Stromal cell of bone marrow (primary cell): ENCODE measurements around the gene NMNAT2.
"Not testable (repeated sequence)": the region's sequence is repeated elsewhere in the genome, so short reads cannot be mapped to it uniquely, and the experiment has no call there.

Experiments
- DNase-seq: peaks from one replicate; pipeline ENCODE4 v3.0.0-alpha.2; 2012; ENCODE audit warnings: low read depth

Gene NMNAT2

DNA sequence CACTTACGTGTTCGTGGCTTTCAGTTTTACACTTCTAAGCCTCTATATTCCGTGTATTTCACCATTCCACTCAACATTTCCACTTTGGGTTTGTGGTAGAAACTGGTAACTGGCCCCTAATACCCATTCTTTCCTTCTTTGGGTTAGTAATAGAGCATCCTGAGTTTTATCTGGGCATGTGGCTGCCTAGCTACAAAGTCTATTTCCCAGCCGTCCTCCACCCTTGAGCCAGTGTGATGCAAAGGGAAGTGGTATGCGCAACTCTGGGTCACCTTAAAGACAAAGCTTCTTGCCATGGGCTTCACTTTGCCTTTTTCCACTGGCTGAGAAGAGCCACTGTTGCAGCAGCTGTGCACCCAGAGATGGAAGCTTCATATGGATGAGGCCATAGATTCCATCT lies 158.3 kb downstream of the NMNAT2 start:
- DNase-seq = no peak

GRCh38 chr1:183255073-183255472 lies 163.1 kb downstream of the NMNAT2 start:
- no peak for DNase-seq

DNA sequence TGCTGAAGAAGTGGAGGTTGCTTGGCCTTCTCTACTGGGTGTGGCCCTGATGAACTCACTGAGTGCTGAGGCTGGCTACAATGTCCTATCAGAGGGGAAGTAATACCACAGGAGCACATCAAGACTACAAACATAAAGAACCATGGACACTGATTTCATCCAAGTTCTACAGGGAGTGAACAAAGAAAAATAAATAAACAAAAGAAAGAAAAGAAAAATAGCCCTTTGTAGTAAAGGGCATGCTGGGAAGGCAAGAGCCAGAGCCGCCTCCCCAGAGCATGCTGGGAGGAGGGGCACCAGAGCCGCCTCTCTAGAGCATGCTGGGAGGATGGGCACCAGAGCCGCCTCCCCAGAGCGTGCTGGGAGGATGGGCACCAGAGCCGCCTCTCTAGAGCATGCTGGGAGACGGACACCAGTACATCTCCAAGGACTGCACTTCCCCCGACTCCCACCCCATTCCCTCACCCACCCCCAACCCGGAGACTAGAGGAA lies 166.2 kb downstream of the NMNAT2 start:
- no peak for DNase-seq

DNA sequence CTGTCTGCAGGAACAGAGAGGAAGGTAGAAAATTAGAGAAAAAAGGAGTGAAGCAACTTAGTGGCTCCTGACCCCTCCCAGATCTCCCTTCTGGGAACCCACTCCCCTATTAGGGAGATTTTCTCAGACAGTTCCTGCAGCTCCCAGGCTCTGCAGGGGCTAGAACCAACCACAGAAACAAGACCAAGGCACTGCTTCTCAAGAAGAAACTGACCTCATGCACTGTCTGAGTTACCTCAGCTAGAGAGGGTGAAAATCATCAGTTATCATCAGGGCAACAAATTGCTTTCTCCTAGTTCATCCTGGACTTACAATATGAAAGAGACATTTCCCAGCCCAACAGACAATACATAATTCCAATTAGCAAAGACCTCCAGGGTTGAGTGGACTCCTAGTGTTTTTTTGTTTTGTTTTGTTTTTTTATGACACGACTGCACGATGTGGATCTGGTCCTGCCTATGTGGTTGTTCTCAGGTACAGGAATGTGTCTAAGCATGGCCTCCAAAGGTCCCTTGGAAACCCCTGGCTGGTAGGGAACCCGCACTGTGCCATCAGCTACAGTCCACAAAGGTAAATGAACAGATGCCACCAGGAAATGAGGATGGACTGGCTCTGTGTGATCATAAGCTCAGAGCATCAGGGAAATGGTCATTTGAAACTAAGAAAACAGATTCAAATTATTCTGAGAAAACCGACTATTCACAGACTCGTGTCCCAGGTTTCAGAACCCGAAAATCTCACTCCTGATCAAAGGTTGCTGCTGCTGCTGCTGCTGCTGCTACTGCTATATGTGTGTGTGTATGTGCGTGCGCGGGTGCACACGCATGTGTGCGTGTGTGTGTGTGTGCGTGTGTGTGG lies 166.8 kb downstream of the NMNAT2 start:
- no peak for DNase-seq

- DNase-seq = no peak
These were observed 168.2 kb downstream of the NMNAT2 start for GRCh38 chr1:183249941-183250452.

- no peak for DNase-seq
These were observed 169.0 kb downstream of the NMNAT2 start for GRCh38 chr1:183248989-183249691.

DNA sequence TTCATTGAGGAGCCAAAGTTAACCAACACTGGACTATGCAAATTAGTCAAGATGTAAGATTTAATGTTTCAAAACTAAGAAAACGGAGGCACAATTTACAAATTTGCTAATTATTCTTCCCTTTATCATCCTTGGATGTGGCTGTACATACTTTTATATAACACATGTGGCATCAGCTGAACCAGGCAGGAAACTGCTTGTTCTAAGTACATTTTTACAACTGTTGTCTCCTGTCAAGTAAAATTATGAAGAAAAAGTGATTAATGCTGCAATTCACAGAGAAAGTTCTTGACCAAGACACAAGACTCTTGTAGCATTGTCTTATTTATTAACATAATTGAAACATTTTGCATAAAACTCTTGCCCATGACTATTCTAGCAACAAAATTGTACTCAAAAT lies 170.2 kb downstream of the NMNAT2 start:
- DNase-seq = no peak

DNA sequence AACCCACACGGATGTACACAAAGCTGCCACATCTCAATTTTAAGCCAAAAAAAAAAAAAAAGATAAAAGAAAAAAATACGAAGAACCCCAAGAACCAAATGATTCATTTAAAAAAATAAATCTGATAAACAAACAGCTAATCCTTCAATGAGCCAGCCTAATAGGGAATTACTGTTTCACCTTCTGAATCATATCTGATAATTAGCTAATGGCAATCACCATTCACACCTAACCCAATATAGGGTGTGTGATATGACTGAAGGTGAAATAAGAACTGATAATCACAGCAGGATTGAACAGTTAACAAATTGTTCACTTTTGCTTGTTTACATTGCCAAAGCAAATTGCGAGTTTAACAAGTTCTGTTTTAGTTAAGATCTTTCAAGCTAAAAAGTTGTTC lies 170.7 kb downstream of the NMNAT2 start:
- DNase-seq = no peak

DNA sequence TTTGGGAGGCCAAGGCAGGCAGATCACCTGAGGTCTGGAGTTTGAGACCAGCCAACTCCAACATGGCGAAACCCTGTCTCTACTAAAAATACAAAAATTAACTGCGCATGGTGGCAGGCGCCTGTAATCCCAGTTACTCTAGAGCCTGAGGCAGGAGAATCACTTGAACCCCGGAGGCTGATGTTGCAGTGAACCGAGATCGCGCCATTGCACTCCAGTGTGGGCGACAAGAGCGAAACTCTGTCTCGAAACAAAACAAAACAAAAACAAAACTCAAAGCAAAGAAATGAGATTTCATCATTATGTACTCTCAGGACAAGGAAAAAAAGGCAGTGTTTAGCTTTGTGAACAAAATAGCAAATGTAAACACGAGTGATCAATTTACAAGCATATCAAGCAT lies 171.1 kb downstream of the NMNAT2 start:
- no peak for DNase-seq

DNA sequence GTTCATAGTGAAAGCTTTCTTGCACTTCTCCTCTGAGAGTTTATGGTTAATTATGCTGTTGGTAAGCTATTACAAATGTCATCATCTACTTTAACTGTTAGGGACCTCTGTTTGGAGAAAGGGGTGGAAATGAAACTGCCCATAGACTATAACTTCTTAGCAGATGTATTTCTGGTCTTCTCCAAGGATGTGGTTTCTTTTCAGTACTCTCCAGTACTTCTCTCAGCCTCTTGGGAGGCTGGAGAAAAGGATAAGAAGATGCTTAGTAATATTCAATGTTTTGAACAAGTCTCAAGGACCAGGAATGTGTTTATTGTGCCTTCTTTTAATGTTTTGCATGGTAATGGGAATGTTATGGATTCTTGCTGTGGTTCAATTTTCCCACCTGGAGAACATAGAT lies 171.7 kb downstream of the NMNAT2 start:
- no peak for DNase-seq

GRCh38 chr1:183245357-183245756 lies 172.8 kb downstream of the NMNAT2 start:
- DNase-seq = no peak

DNA sequence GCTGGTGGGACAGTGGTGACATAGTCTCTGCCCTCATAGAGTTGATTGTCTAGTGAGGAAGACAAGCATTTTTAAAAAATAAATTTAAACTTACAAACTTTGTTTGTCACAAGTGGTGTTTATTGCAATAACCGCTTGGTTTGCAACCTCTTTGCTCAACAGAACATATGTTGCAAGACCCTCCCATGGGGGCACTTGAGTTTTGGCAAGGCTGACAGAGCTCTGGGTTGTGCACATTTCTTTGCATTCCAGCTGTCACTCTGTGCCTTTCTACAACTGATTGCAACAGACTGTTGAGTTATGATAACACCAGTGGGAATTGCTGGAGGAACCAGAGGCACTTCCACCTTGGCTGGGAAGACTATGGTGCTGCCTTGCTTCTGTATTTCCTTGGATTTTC lies 173.7 kb downstream of the NMNAT2 start:
- DNase-seq = peak; percentile 87

DNA sequence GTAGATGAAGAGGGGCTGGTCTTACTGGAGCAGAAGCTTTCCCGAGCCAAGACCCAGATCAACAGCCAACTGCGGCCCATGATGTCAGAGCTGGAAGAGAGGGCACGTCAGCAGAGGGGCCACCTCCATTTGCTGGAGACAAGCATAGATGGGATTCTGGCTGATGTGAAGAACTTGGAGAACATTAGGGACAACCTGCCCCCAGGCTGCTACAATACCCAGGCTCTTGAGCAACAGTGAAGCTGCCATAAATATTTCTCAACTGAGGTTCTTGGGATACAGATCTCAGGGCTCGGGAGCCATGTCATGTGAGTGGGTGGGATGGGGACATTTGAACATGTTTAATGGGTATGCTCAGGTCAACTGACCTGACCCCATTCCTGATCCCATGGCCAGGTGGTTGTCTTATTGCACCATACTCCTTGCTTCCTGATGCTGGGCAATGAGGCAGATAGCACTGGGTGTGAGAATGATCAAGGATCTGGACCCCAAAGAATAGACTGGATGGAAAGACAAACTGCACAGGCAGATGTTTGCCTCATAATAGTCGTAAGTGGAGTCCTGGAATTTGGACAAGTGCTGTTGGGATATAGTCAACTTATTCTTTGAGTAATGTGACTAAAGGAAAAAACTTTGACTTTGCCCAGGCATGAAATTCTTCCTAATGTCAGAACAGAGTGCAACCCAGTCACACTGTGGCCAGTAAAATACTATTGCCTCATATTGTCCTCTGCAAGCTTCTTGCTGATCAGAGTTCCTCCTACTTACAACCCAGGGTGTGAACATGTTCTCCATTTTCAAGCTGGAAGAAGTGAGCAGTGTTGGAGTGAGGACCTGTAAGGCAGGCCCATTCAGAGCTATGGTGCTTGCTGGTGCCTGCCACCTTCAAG lies 174.8 kb downstream of the NMNAT2 start:
- DNase-seq = peak; percentile 58

GRCh38 chr1:183242556-183242955 lies 175.6 kb downstream of the NMNAT2 start:
- DNase-seq = no peak

GRCh38 chr1:183241471-183241870 lies 176.7 kb downstream of the NMNAT2 start:
- DNase-seq = no peak

- not testable (repeated sequence) for DNase-seq
These were observed 177.3 kb downstream of the NMNAT2 start for GRCh38 chr1:183240853-183241252.

DNA sequence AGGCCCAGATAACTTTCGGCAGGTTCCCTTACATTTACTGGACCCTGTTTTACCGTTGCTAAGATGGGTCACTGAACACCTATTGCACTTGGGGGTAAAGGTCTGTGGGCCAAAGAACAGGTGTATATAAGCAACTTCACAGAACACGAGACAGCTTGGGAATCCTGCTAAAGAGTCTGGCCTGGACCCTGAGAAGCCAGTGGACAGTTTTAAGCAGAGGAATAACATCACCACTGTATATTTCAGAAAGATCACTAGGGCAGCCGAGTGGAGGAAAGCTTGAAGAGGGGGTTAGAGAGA lies 177.7 kb downstream of the NMNAT2 start:
- DNase-seq = no peak

DNA sequence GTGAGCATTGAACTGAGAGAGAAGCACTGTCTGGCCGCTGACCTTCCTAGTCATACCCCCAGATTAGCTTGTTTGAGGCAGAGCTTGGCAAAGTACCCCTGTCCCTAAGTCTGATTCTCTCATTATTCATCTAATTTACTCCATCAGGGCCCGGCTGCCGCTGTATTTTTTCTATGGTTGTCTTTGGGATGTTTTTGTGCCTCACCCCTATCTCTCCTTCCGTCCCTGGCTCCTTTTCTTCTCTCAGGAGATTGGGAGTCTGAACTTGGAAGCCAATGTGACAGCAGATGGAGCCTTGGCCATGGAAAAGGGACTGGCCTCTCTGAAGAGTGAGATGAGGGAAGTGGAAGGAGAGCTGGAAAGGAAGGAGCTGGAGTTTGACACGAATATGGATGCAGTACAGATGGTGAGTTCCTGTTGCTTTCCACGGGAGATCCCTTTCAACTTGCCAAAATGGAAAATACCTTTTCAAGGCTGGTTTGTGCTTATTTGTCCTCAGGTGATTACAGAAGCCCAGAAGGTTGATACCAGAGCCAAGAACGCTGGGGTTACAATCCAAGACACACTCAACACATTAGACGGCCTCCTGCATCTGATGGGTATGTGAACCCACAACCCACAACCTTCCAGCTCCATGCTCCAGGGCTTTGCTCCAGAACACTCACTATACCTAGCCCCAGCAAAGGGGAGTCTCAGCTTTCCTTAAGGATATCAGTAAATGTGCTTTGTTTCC lies 178.2 kb downstream of the NMNAT2 start:
- DNase-seq = no peak

GRCh38 chr1:183239220-183239742 lies 178.9 kb downstream of the NMNAT2 start:
- DNase-seq = no peak

- DNase-seq = no peak
These were observed 180.1 kb downstream of the NMNAT2 start for GRCh38 chr1:183238071-183238470.

DNA sequence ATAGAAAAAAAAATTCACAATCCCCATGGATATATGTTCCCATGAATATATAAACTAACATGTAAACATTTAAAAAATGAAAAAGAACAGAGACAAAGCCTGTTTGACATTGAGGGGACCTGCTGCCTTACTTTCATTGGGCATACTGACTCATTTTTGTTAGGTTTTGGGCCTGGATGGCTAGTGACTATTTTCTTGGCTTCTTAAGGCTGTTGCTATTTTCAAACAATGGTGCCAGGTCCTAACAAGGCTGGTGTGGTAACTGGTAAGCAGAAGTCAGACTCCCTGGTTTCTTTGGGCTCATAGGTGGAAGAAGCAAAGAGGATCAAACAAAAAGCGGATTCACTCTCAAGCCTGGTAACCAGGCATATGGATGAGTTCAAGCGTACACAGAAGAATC lies 181.1 kb downstream of the NMNAT2 start:
- no peak for DNase-seq
